Endothelial cell of umbilical vein (primary cell): ENCODE data around the gene HPGDS. TPM values are rescaled to one million over a fixed set of nuclear protein-coding genes. Genes with fewer than 3 reads are reported as not detected.

ENCODE experiments used
- BruUV-seq: library from RNA; stranded (reverse); fragments of 400-500 nt; replicated peaks from 2 replicates; lab custom pipeline; 2021; lab: Mats Ljungman, UMichigan
- CTCF ChIA-PET: fragments of 300-600, 350-600 bp; sonication (Branson Sonifier 250); formaldehyde crosslinking; loops from one replicate; lab custom pipeline; 2021; ENCODE audit warnings: antibody characterized with exemption, inconsistent platforms; lab: Charles Lee
- POLR2A ChIA-PET: fragments of 300-600, 350-600 bp; sonication (Branson Sonifier 250); formaldehyde crosslinking; loops from one replicate; lab custom pipeline; 2021; ENCODE audit warnings: antibody characterized with exemption, inconsistent platforms; lab: Charles Lee
- DNase-seq: peaks from one replicate; pipeline ENCODE4 v3.0.0-alpha.2; 2011; ENCODE audit warnings: low read depth, low spot score
- FAIRE-seq: peaks from 2 replicates; lab custom pipeline; 2011; peaks lifted over from hg19 to GRCh38; lab: Jason Lieb, UNC
- H2AFZ ChIP-seq: 2 replicates; pipeline ENCODE4 v1.6.0; 2012; ENCODE audit warnings: low read depth, low read length, control low read depth, inconsistent platforms
- H3K27ac ChIP-seq: 2 replicates; pipeline ENCODE4 v1.5.1; 2011; ENCODE audit warnings: low read depth, mild to moderate bottlenecking, control low read depth, low read length, moderate library complexity; ENCODE audit not compliant: insufficient read depth
- H3K27me3 ChIP-seq, 2 experiments: 2 replicates each; pipeline versions ENCODE4 v1.6.0 to v1.6.1; 2011; ENCODE audit warnings: low read length in 2 of 2, mixed read lengths in 1 of 2; ENCODE audit not compliant: control insufficient read depth in 2 of 2, insufficient read depth in 2 of 2
- H3K36me3 ChIP-seq, 2 experiments: 2 replicates in 1 of 2; 3 replicates in 1 of 2; pipeline ENCODE4 v1.5.1; 2011; ENCODE audit warnings: low read length in 2 of 2, mild to moderate bottlenecking in 1 of 2, moderate library complexity in 1 of 2; ENCODE audit not compliant: control insufficient read depth in 2 of 2, insufficient read depth in 2 of 2; ENCODE audit errors: extremely low read depth in 1 of 2
- H3K4me1 ChIP-seq: 3 replicates; pipeline ENCODE4 v1.5.1; 2011; ENCODE audit warnings: mild to moderate bottlenecking, low read length; ENCODE audit not compliant: control insufficient read depth, insufficient read depth; ENCODE audit errors: extremely low read depth
- H3K4me2 ChIP-seq: 2 replicates; pipeline ENCODE4 v1.6.1; 2011; ENCODE audit warnings: low read length, control low read depth, mixed read lengths; ENCODE audit not compliant: insufficient read depth
- H3K4me3 ChIP-seq, 3 experiments: fragments of 200-600 bp in 1 of 3; sonication (generic), shearing (Covaris generic) in 1 of 3; replicated peaks in 1 of 3; 2 replicates each; pipeline ENCODE4 v1.5.1; 2011 to 2016; ENCODE audit warnings: control low read depth in 3 of 3, low read length in 3 of 3, mild to moderate bottlenecking in 2 of 3, inconsistent platforms in 1 of 3, low read depth in 1 of 3, moderate library complexity in 1 of 3; ENCODE audit not compliant: insufficient read depth in 1 of 3
- H3K79me2 ChIP-seq: 2 replicates; pipeline ENCODE4 v1.6.0; 2012; ENCODE audit warnings: low read length, inconsistent platforms; ENCODE audit not compliant: control insufficient read depth, insufficient read depth
- H3K9ac ChIP-seq: replicated peaks from 2 replicates; pipeline ENCODE3; 2011; ENCODE audit warnings: low read length, control low read depth; ENCODE audit not compliant: insufficient read depth; ENCODE audit errors: extremely low read depth
- H3K9me1 ChIP-seq: replicated peaks from 3 replicates; pipeline ENCODE4 v1.6.0; 2011; ENCODE audit warnings: mild to moderate bottlenecking, low read length; ENCODE audit not compliant: control insufficient read depth, insufficient read depth; ENCODE audit errors: extremely low read depth
- H3K9me3 ChIP-seq: replicated peaks from 2 replicates; pipeline ENCODE4 v1.5.1; 2012; ENCODE audit warnings: low read length, inconsistent platforms; ENCODE audit not compliant: control insufficient read depth, insufficient read depth
- H4K20me1 ChIP-seq: replicated peaks from 2 replicates; pipeline ENCODE3; 2011; ENCODE audit warnings: mild to moderate bottlenecking, low read length; ENCODE audit not compliant: control insufficient read depth, insufficient read depth; ENCODE audit errors: extremely low read depth
- CTCF ChIP-seq, 2 donors: IDR thresholded peaks; 1 replicate in 1 of 2; 2 replicates in 1 of 2; pipeline ENCODE4 v1.5.1; 2011; ENCODE audit warnings: low read length in 2 of 2, mild to moderate bottlenecking in 2 of 2, moderate library complexity in 2 of 2, control low read depth in 1 of 2, inconsistent platforms in 1 of 2, low read depth in 1 of 2; ENCODE audit not compliant: insufficient read depth in 1 of 2; ENCODE audit errors: extremely low read depth in 1 of 2
- EZH2 ChIP-seq: IDR thresholded peaks from 2 replicates; pipeline ENCODE4 v1.6.1; 2012; ENCODE audit warnings: borderline replicate concordance, low read depth, mild to moderate bottlenecking, moderate library complexity, low read length, inconsistent platforms; ENCODE audit not compliant: severe bottlenecking
- JUN ChIP-seq: IDR thresholded peaks from 2 replicates; pipeline ENCODE4 v1.6.1; 2011; ENCODE audit warnings: borderline replicate concordance, low read depth; ENCODE audit not compliant: insufficient read length, insufficient read depth
- MYC ChIP-seq: IDR thresholded peaks from one replicate; pipeline ENCODE4 v1.6.1; 2011; ENCODE audit warnings: mild to moderate bottlenecking, low read depth, low read length
- POLR2A ChIP-seq: IDR thresholded peaks from 2 replicates; pipeline ENCODE4 v1.6.1; 2012; ENCODE audit warnings: low read depth, mild to moderate bottlenecking, control low read depth, low read length
- POLR2AphosphoS5 ChIP-seq: IDR thresholded peaks from 2 replicates; pipeline ENCODE4 v1.6.1; 2012; ENCODE audit warnings: low read depth, mild to moderate bottlenecking, control low read depth, low read length, moderate library complexity; ENCODE audit not compliant: insufficient read depth
- dilution Hi-C: fragments of 300-500 bp; cut with MboI; formaldehyde crosslinking; loops from one replicate; pipeline ENCODE4 v1.15.0; 2019; ENCODE audit warnings: low sequenced_read_pairs; ENCODE audit not compliant: extremely low pct_ligation_motif_present
- intact Hi-C: fragments of 100-400 bp; cut with micrococcal nuclease; formaldehyde crosslinking; loops from one replicate; pipeline ENCODE4 v1.10.0; 2022
- polyA plus RNA-seq, 4 experiments: library from polyadenylated mRNA; depleted of rRNA in 3 of 4; stranded (reverse) in 3 of 4; unstranded in 1 of 4; fragments of >200 nt; gene quantifications; 2 replicates each; pipeline versions ENCODE4 v1.2.1 to v1.2.3, GENCODE V29; 2011 to 2012; ENCODE audit warnings: missing spikeins in 1 of 4
- total RNA-seq: library from RNA; stranded (reverse); gene quantifications from 2 replicates; pipeline ENCODE4 v1.2.3, GENCODE V29; 2021

Gene HPGDS
- total and polyA plus RNA-seq, 2 donors (not counting 3 experiments of a cell fraction or from before 2014, with no cell fraction given), result not detected

- DNase-seq (peak; percentile 41), FAIRE-seq (peak; percentile 74)
- dilution Hi-C loops, result no loop called here
- Histone ChIP-seq H3K4me2 (no peak overlapping the region), H3K79me2 (no peaks in the 10 kb centered on the region), H3K4me3 (no peak overlapping the region), H3K9me1 (no peaks in the 10 kb centered on the region), H3K4me1 (no peaks in the 10 kb centered on the region), H3K36me3 (no peaks in the 10 kb centered on the region), H4K20me1 (no peaks in the 10 kb centered on the region), H3K27me3 (no peaks in the 10 kb centered on the region), H3K9ac (no peak overlapping the region), H3K27ac (no peak overlapping the region), H2AFZ (no peak overlapping the region), H3K9me3 (no peaks in the 10 kb centered on the region)
- intact Hi-C loops, result loop anchor here (1.0 to 10.0 kb wide), 4 partner anchors 58 to 704 kb away; no protein-coding TSS in a partner anchor
- CTCF ChIA-PET, result interaction anchor here (1.3 to 3.4 kb wide), 4 partner anchors 43 to 86 kb away, joined by 3 to 49 read pairs (median 26); no protein-coding TSS in a partner anchor
- POLR2A ChIA-PET, result no interaction called here
- TF ChIP-seq POLR2AphosphoS5 (no peak), POLR2A (no peak), CTCF (IDR thresholded peaks at IDR 0.05; ENCODE audit: extremely low read depth in 1 of 2, insufficient read depth in 1 of 2, low read depth in 1 of 2, low read length in 2 of 2) (peak; percentile 33 to 39), EZH2 (no peak), MYC (no peak), JUN (no peak)
- no TSS peak for BruUV-seq
Measured at GRCh38 chr4:94390804-94391410, 48.3 kb upstream of the HPGDS start.
